ENCODE results near the gene TRIM10.

DNA sequence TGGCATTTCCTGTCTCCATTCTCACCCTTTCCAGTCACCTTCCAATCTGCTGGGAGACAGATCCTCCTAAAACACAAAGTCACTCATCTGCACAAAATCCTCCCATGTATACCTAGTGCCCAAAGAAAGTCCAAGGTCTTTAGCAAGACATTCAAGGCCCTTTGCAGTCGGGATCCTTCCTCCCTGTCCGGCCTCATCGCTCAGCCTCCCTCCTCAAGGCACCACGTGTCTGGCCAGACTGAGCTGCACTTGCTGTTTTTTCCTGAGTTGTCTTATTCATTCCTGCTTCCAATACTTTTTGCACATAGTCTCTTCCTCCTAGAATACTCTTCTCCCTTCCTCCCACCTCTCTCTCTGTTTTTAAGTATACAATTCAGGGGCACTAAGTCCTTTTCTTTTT is 3.7 kb upstream of the TRIM10 start:
- TF ChIP-seq EP300 (IDR thresholded peaks at IDR 0.05) (no peak), CTCF (IDR thresholded peaks at IDR 0.05) (no peak), POLR2A (IDR thresholded peaks at IDR 0.05) (no peak), POLR2AphosphoS5 (IDR thresholded peaks at IDR 0.05) (no peak)
